Testis (tissue), 2 donors: ENCODE data around the gene PRKCZ.

Experiments used
- CTCF ChIP-seq, 3 experiments: fragments of 450-650 bp in 2 of 3; fragments of 200-600 bp in 1 of 3; sonication (generic) in 1 of 3; IDR thresholded peaks; one replicate each; pipeline ENCODE4 v1.5.1; 2016 to 2019; ENCODE audit warnings: antibody characterized with exemption in 3 of 3, mild to moderate bottlenecking in 2 of 3, moderate library complexity in 1 of 3
- POLR2A ChIP-seq: fragments of 450-650 bp; IDR thresholded peaks from one replicate; pipeline ENCODE4 v1.6.1; 2017; ENCODE audit warnings: antibody characterized with exemption, mild to moderate bottlenecking, moderate library complexity

- TF ChIP-seq POLR2A = no peak
- no peak for TF ChIP-seq CTCF (IDR thresholded peaks at IDR 0.05)
Measured at GRCh38 chr1:2111674-2112035, 61.4 kb downstream of the PRKCZ start.
